Measurements from ENCODE around the gene CACNG1. TPM values are rescaled to one million over a fixed set of nuclear protein-coding genes. Genes with fewer than 3 reads are reported as not detected.

Gene CACNG1
- total and polyA plus RNA-seq, 9 donors = 109 to 242 (median 197) TPM

Other genes starting within 250 kb of the CACNG1 start
- gene CACNG5, start 209.4 kb upstream of the CACNG1 start, total RNA-seq = not detected
- not detected for gene CACNG5, start 209.4 kb upstream of the CACNG1 start, polyA plus RNA-seq (ENCODE audit: insufficient read depth in 1 of 8, insufficient read length in 8 of 8, low replicate concordance in 1 of 8)
- 2.3 TPM for gene CACNG4, start 79.8 kb upstream of the CACNG1 start, total RNA-seq
- gene CACNG4, start 79.8 kb upstream of the CACNG1 start, polyA plus RNA-seq (ENCODE audit: insufficient read depth in 1 of 8, insufficient read length in 8 of 8, low replicate concordance in 1 of 8) = 10 to 100 TPM in 5 of 8 donors, 1 to 10 TPM in 3; 5.9 to 17.1 (median 11.8) TPM
- gene HELZ, start 200.6 kb downstream of the CACNG1 start, total RNA-seq = 41.5 TPM
- gene HELZ, start 200.6 kb downstream of the CACNG1 start, polyA plus RNA-seq (ENCODE audit: insufficient read depth in 1 of 8, insufficient read length in 8 of 8, low replicate concordance in 1 of 8) = 10 to 100 TPM; 12.6 to 22.3 (median 18.8) TPM